ENCODE measurements around the gene PYGB.

PYGB gene

DNA sequence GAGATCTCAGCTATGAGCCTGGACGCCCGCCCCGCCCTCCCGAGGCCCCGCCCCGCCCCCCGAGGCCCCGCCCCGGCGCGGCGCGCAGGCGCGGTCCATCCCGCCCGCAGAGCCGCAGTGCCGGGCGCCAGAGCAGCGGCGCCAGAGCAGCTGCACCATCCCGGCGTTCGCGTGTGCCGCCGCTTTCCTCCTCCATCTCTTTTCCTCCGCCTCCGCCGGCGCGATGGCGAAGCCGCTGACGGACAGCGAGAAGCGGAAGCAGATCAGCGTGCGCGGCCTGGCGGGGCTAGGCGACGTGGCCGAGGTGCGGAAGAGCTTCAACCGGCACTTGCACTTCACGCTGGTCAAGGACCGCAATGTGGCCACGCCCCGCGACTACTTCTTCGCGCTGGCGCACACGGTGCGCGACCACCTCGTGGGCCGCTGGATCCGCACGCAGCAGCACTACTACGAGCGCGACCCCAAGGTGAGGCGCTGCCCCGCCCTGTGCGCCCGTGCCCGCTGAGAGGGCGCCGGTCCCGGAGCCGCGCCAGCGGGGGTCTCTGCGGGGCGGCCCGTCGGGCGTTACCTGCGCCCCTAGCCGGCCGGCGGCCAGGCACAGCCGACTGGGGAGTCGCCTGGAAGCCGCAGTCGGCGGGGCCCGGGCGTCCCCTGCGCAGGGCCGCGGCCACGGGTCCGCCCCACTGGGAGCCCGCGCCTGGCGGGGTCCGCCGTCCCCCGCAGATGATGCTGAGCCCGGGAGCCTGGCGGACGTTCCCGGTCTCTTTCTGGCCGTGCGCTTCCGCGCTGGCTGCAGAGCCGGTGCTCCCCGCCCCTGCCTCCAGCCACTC lies at the start of gene PYGB:
Gene PYGB (plus strand): TSS at position 130 of the 830 bp plus-strand sequence. CDS start 94 bp downstream, at position 224.
- peak; percentile 51 to 70 for DNase-seq (ENCODE audit: low read depth in 1 of 2, low spot score in 1 of 2)

DNA sequence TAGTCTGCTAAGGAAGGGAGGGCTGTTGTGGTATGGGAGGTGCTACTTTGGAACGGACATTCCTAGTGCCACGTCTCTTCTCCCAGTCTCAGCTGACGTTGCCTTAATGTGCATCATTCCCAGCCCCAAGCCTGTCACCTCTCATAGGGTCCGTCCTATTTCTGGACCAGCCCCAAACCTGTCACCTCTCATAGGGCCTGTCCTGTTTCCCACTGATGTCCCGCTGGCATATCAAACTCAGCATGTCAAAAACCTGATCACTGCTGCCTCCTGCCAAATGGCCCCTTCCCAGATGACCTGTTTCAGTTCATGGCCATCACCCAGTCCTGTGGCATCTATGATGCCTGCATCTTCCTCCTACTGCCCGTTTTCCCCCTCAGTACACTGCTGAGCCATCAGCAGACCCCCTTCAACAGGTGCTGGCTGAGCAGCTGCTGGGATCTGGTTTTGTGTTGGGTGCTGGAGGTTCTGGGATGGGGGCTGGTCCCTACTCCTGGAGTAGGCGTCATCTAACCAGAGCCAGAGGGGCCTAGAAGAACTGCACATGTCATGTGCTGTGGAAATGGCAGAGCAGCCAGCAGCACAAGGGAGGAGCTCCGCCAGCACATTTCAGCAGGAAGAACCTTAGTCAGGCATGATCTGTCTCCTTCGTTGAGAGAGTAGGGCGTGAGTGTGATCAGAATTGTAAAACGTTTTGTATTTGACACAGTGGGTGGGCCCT lies 49.1 kb upstream of the PYGB start:
- no peak for DNase-seq (ENCODE audit: low read depth in 1 of 2, low spot score in 1 of 2)

DNA sequence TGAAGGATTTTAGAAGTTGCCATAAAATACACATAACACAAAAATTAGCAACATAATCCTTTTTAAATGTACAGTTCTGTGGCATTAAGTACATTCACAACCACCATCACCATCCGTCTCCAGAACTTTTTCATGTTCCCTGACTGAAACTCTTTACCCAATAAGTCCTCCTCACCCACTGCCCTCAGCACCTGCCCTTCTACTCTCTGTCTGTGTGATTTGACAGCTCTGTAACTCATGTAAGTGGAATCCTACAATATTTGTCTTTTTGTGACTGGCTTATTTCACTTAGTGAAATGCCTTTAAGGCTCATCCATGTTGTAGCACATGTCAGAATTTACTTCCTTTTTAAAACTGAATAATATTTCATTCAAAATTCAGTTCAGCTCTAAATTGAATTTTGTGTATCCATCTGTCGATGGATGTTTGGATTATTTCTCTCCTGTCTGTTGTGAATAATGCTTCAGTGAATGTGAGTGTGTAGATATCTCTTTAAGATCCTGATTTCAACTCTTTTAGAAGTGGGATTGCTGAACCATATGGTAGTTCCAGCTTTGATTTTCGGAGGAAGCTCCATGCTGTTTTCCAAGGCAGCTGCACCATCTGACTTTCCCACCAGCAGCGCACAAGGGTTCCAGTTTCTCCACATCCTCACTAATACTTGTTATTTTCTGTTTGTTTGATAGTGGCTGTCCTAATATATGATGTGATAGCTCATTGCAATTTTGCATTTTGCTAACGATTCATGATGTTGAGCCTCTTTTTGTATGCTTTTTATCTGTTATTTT lies 48.2 kb upstream of the PYGB start:
- no peak for DNase-seq (ENCODE audit: low read depth in 1 of 2, low spot score in 1 of 2)

DNA sequence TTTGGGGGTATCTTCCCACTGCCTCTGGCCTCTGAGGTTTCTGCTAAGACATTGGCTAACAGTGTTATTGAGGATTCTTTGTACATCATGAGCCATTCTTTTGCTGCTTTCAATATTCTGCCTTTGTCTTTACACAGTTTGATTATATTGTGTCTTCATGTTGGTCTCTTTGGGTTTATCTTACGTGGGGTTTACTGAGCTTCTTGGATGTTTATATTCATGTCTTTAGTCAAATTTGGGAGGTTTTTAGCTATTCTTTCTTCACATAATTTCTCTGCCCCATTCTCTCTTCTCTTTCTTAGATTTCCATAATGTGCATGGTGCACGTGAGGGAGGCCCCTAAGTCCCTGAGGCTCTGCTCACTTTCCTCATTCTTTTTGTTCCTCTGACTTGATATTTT lies 44.8 kb upstream of the PYGB start:
- DNase-seq (ENCODE audit: low read depth in 1 of 2, low spot score in 1 of 2): no peak

DNA sequence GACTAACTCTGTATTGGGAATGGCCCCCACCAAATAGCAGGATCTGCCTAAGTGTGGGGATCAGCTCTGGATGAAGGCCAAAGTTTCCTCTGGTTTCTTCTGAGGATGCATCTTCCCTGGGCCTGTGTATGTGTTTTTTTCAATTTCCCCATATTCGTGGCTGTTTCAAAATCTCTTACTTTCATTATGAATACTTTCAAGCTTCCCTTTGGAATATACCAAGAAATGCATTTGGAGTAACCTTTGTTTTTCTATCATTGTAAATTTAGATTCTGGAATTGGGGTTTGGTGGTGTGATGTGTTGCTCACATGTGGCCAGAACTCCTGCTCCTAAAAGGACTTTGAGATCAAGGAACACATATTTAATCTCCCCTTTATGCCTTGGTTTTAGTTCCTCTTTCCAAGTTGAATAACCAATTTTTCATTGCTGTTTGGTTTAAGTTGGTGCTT lies 44.0 kb upstream of the PYGB start:
- DNase-seq (ENCODE audit: low read depth in 1 of 2, low spot score in 1 of 2): no peak

DNA sequence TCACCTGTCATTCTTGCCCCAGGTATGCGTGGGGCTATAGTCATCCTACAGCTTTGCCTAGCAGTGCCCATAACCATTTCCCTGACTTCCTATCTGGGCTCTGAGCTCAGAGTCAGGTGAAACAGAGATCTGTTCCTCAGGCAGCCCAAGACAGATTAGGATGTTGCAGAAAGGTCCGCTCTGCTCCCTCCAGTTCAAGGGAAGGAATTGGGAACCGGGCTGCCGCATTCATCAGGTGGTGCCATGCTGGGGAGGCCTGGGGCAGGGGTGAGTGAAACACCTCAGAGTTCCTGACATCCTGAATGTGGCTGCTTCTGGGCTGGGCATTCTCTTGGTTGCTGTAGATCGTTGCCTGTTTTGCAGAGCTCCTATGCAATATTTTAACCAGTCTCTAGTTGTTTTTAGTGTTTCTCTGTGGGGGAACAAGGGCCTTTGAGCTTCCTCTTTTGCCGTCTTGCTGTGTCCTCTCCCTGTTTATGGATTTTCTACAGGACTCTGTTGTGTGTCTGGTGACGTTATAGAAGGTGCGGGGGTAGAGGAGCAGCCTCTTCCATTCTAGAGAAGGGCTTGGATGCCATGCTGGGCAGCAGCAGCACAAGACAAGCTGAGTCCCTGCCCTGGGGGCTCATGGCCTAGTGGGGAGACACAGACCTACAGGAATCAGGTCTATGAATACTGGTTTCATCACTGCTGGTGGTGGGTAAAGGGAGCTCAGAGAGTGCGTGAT lies 43.2 kb upstream of the PYGB start:
- DNase-seq (ENCODE audit: low read depth in 1 of 2, low spot score in 1 of 2): no peak

DNA sequence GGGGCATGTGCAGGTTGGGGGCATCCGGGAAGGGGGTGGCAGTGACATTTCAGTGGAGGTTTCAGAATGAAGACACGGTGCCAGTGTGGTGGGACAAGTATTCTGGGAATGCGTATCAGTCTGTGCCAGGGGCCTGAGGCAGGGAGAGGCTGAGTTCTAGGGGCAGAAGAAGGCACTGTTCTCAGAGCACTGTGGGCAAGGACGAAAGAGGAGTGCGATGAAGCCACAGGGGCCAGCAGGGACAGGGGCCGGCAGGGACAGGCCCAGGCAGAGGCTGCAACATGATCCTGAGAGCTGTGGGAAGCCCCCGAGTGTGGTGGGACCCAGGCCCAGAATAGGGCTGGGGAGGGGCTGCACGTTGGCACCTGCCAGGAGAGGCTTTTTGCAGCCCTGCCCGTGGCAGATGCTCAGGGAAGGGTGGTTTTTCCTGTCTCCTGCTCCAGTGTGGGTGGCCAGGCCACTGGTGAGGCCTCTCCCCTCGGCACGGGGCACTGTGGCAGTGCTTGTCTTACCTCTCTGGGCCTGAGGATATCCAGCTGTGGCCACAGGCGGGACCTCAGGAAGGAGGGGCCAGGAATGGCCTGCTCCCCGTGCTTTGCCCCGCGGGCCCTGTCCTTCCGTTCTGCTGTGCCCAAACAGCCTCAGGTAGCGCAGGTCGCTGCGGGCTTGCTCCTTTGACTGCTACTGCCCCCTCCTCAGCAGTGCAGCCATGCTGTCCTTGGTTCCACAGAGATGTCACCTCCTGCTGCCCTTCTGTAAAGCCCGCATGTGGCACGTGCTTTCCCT lies 42.4 kb upstream of the PYGB start:
- no peak for DNase-seq (ENCODE audit: low read depth in 1 of 2, low spot score in 1 of 2)

DNA sequence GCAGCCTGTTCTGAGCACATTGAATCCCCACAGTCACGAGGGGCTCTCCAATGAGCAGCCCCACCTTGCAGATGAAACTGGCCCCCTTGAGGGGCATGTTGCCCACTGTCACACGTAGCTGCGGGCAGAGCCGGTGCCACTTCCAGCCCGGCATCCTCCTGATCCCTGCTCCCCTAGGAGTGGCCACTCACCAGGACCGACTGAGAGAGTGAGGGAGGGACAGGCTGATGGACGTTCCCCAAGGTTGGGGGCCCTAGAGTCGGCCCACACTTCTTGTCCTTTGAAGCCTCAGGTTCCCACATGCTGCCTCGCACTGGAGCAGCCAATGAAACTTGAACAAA lies 41.9 kb upstream of the PYGB start:
- DNase-seq (ENCODE audit: low read depth in 1 of 2, low spot score in 1 of 2): no peak

DNA sequence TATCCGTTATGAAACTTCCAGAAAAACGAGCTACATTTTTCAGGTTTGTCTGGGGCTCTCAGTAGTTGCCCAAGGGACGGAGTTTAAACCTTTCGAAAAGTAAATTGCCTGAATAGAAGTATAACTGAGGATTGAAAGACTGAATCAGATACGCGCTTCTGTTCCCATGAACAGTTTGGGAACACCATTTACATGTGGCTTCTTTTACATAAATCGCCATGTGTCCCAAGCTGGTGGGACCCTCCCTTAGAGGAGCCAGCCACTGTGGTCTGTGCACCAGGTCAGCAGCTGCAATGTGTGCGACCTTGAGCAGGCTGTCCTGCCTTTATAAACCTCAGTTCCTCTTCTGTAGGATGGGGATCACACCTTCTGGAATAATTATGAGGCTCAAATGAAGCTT lies 41.3 kb upstream of the PYGB start:
- no peak for DNase-seq (ENCODE audit: low read depth in 1 of 2, low spot score in 1 of 2)

DNA sequence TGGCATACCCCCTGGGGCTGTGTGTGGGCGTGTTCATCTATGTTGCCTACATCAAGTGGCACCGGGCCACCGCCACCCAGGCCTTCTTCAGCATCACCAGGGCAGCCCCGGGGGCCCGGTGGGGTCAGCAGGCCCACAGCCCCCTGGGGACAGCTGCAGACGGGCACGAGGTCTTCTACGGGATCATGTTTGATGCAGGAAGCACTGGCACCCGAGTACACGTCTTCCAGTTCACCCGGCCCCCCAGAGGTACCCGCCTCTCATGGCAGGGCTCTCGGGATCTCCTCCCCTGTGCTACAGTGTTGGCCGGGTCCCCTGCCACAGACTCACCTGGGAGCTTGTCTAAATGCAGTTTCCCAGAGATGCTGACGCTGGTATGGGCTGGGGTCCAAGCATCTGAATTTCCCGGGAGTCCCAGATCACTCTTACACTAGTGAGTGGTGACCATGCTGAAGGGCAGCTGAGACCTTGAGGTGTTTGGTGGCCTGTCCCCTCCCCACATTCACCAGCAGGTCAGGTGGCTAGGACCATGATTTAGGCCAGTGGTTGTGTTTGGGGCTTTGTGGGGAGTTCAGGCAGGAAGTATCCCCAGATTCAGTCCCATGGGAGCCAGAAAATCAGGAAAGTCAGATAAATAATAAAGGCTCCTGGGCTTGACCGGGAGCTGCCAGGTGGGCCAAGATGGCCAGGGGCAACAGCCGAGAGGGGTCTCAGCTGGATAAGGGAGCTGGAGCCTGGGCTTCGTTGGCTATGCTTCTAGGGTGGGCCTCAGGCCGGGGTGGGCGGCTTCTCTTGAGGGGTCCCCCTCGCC lies 40.5 kb upstream of the PYGB start:
- no peak for DNase-seq (ENCODE audit: low read depth in 1 of 2, low spot score in 1 of 2)

DNA sequence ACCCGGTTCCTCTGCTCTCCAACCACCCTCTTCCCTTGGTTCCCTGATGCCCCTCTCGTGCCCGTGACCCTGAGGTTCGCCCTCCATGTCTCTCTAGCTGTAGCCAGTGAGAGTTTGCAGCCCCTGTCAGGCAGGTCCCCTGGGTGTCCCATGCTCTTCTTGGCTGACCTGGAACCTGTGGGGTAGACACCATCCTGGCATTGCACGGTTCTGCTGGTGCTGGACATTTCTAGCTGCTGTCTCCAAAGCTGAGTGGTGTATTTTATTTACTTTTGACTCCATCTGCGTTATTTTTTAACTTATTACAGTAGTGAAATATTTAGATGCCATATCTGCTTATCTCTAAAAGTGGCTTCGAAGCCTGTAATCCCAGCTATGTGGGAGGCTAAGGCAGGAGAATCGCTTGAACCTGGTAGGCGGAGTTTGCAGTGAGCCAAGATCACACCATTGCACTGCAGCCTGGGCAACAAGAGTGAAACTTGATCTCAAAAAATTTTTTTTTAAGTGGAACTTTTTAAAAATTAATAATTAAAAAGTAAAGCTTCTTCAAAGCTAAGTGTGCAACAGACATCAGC lies 39.8 kb upstream of the PYGB start:
- no peak for DNase-seq (ENCODE audit: low read depth in 1 of 2, low spot score in 1 of 2)

DNA sequence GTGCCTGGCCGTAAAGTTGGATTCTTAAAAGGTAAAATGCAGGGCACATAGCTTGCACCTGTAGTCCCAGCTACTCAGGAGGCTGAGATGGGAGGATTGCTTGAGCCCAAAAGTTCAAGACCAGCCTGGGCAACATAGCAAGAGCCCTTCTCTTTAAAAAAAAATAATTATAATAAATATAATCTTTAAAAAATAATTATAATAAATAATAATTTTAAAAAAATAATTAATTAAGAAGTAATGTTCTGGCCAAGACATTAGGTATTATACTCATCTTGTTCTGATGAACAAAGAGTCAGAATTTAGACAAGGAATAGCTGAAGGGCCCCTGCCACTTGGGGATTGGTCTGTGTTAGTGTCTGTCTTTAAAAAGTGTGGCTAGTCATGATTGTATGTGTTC lies 38.5 kb upstream of the PYGB start:
- DNase-seq (ENCODE audit: low read depth in 1 of 2, low spot score in 1 of 2): no peak

DNA sequence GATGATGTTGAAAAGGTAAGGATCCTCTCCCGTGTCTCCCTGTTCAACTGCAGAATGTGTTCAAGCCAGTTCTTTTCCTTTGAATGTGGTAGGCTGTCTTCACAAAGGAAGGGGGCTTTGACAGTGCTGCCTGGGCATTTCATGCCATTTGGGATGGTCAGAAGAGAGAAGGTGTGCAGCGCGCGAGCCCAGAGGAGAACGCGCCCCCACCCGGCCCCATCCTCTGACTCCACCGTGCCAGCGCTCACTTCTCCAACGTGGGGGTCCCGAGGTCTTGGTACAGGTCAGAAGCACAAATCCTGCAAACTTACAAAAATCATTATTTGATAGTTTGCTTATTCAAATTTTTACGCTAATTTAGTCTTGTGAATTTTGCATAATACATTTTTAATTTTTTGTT lies 38.0 kb upstream of the PYGB start:
- no peak for DNase-seq (ENCODE audit: low read depth in 1 of 2, low spot score in 1 of 2)

DNA sequence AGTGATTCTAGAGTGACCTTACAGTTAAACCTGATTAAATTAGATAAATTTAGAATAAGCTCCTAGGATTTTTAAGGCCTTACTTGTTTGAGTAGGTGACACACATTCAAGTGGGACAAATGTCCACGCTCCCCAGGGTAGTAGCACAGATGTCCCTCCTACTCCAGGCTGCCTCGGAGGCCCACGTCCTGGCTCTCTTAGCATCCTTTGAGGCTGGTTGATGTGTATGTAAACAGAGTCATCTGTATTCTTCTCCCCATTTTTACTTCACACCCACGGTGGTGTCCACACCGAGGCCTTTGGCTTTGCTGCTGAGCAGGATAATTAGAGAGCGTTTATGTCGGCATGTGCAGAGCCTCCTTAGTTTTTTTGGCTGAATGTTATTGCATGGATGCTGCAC lies 36.6 kb upstream of the PYGB start:
- DNase-seq (ENCODE audit: low read depth in 1 of 2, low spot score in 1 of 2): no peak

DNA sequence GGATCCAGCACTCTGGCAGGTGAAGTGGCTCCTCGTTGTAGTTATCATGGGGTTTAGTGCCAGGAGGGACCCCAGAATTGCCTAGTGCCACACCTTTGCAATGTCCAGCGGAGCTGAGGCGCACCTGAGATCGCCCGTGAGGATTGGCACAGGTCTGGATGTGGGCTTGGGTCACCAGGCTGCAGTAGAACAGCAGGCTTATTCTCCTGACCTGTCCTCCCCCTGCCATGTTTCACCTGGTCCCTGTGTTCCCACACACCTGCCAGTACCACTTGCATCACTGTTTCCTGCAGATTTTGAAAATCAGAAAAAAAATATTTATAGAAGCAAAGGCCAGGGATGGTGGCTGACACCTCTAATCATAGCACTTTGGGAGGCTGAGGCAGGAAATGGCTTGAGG lies 35.6 kb upstream of the PYGB start:
- no peak for DNase-seq (ENCODE audit: low read depth in 1 of 2, low spot score in 1 of 2)

DNA sequence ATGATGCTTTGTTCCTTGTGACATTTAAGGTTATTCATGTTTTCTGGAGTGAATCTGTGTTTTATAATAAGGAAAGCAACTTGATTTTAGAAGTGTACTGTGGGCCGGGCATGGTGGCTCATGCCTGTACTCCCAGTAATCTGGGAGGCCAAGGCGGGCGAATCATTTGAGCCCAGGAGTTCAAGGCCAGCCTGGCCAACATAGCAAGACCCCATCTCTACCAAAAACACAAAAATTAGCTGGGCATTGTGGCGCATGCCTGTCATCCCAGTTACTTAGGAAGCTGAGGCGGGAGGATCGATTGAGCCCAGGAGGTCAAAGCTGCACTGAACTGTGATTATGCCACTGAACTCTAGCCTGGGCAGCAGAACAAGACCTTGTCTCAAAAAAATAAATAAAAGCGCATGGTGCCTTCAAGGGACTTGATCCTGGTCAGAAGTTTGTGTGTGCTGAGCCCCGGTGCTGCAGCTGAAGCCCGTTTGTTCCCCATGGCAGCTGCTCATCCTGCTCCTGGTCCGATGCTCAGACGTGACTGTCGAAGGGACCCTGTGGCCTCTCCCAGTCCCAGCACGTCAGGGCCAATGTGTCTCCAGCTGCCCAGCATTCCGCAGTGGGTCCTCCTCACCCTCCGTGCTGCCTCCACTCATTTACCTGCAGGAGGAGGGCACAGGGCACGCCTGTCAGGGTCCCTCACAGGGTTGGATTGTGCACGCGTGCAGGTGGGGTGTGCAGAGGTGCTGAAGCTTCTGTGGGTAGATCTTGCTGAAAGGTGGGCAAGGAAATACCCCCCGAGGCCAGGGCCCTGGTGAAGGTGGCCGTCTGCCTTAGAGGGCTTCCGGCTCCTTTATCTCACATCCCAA lies 34.1 kb upstream of the PYGB start:
- no peak for DNase-seq (ENCODE audit: low read depth in 1 of 2, low spot score in 1 of 2)

DNA sequence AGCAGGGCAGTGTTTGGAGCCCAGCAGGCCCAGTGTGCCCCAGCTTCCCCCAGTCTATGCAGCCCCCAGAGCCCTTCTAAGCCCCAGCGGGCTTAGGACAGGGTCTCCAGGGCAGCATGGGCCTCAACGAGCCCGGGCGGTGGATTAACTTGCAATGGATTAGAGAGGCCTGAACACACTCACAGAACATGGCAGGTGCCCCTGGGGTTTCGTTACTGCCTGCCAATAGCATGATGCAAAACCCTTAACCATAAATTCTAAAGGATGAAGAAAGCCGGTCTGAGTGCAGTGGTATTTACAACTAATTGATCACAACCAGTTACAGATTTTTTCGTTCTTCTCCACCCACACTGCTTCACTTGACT lies 33.5 kb upstream of the PYGB start:
- no peak for DNase-seq (ENCODE audit: low read depth in 1 of 2, low spot score in 1 of 2)

DNA sequence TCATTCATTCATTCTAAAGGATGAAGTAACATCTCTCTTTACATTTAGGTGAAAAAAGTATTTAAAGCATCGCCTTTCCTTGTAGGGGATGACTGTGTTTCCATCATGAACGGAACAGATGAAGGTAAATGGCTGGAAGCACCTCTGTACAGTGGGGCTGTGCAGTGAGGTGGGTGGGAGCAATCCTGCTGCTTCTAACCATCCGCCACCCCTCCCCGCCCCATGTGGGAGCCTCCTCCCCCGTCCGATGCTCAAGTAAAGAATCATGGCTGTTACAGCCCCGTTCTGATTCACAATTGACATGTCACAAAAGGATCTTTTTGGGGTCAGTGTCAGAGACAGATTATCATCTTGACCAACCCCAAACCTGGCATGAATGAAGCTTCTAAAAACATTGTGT lies 33.1 kb upstream of the PYGB start:
- DNase-seq (ENCODE audit: low read depth in 1 of 2, low spot score in 1 of 2): no peak
